Activated CD8-positive, alpha-beta T cell treated with anti-CD3 and anti-CD28 coated beads, Interleukin-2, amount 10 ng/mL, durations not matched to agents 7 days and 5 days (primary cell): ENCODE measurements around the gene ZNF74. TPM values are rescaled to one million over a fixed set of nuclear protein-coding genes. Genes with fewer than 3 reads are reported as not detected.
"Not testable (repeated sequence)": the region's sequence is repeated elsewhere in the genome, so short reads cannot be mapped to it uniquely, and the experiment has no call there.

Experiments used
- ATAC-seq: fragments of 150-1000 bp; cut with Tn5 transposase; one replicate; pipeline ENCODE4 v1.10.0; 2021; ENCODE audit warnings: moderate library complexity
- CTCF ChIA-PET: fragments of 350-600 bp; sonication (Branson Sonifier 250); formaldehyde crosslinking; loops from one replicate; lab custom pipeline; 2021; ENCODE audit warnings: antibody characterized with exemption; lab: Charles Lee
- POLR2A ChIA-PET: fragments of 350-600 bp; sonication (Branson Sonifier 250); formaldehyde crosslinking; loops from one replicate; lab custom pipeline; 2021; ENCODE audit warnings: antibody characterized with exemption; lab: Charles Lee
- DNase-seq: peaks from one replicate; pipeline ENCODE4 v3.0.0-alpha.2; 2020
- H3K27ac Mint-ChIP-seq: one replicate; pipeline ENCODE4 v1.8.0; 2021; ENCODE audit warnings: mild to moderate bottlenecking, mixed read lengths
- H3K27me3 Mint-ChIP-seq: one replicate; pipeline ENCODE4 v1.8.0; 2021; ENCODE audit warnings: low read depth, mixed read lengths
- H3K36me3 Mint-ChIP-seq: one replicate; pipeline ENCODE4 v1.8.0; 2021; ENCODE audit warnings: low read depth, mixed read lengths
- H3K4me1 Mint-ChIP-seq: one replicate; pipeline ENCODE4 v1.8.0; 2021; ENCODE audit warnings: low read depth, mixed read lengths
- H3K4me3 Mint-ChIP-seq: one replicate; pipeline ENCODE4 v1.8.0; 2021; ENCODE audit warnings: mild to moderate bottlenecking, mixed read lengths
- H3K9me3 Mint-ChIP-seq: one replicate; pipeline ENCODE4 v1.8.0; 2022; ENCODE audit warnings: mixed read lengths; ENCODE audit not compliant: insufficient read depth
- total RNA-seq, 2 experiments: library from RNA; stranded (reverse); gene quantifications; one replicate each; pipeline ENCODE4 v1.2.3, GENCODE V29; 2021

ZNF74 gene
- total RNA-seq, 2 experiments from 2014 or later, result 9.2 to 12.6 TPM

DNA sequence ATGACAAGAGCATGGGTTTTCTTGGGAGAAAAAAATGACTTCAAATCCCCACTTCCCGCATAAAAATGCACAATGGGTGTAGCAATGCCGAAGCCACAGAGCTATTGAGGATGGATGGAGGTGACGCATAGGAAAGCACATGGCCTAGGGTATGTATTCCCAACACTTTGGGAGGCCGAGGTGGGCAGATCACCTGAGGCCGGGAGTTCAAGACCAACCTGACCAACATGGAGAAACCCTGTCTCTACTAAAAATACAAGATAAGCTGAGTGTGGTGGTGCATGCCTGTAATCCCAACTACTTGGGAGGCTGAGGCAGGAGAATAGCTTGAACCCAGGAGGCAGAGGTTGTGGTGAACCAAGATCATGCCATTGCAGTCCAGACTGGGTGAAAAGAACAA lies 15.3 kb upstream of the ZNF74 start:
- H3K4me1 Mint-ChIP-seq, CTCF ChIA-PET, H3K36me3 Mint-ChIP-seq, H3K4me3 Mint-ChIP-seq, H3K27ac Mint-ChIP-seq, H3K27me3 Mint-ChIP-seq, POLR2A ChIA-PET, DNase-seq, H3K9me3 Mint-ChIP-seq, ATAC-seq: not testable (repeated sequence)

DNA sequence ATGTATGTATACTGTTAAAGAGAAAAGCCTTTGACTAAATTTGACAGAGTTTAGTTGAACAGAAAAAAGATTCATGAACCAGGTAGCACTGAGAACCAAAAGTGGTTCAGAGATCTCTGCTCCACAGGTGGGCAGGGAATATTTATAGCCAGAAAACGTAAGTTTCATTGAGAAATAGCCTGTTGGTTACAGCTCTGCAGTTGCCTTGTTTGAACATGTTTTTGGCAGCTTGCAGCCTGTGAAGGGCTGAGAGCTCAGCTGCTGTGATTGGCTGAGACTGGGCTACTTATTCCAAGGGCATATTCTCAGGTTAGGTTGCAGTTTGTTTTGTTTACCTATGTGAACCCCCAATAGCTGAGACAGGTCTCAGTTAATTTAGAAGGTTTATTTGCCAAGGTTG lies 13.5 kb upstream of the ZNF74 start:
- no peak overlapping the region for H3K27ac Mint-ChIP-seq
- POLR2A ChIA-PET, result no interaction called here

DNA sequence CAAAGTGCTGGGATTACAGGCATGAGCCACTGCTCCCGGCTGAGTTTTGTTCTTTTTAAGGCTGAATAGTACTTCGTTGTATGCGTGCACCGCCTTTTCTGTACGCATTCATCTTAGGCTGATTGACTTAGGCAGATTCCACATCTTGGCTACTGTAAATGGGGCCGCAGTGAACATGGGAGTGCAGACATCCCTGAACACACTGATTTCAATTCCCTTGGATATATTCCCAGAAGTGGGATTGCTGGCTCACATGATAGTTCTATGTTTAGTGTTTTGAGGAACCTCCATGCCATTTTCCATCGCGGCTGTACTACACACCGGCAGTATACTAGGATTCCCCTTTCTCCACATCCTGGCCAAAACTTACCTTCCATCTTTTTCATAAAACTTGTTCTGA lies 10.4 kb upstream of the ZNF74 start:
- Mint-ChIP-seq H3K4me1 (no peaks in the 10 kb centered on the region), H3K36me3 (no peaks in the 10 kb centered on the region), H3K9me3 (no peaks in the 10 kb centered on the region), H3K27me3 (peaks cover 16% of the 10 kb centered on the region), H3K27ac (no peak overlapping the region), H3K4me3 (no peak overlapping the region)
- POLR2A ChIA-PET, result no interaction called here
- CTCF ChIA-PET, result no interaction called here
- ATAC-seq (no peak), DNase-seq (no peak)

More for the DNA sequence above, 13.5 kb upstream of the ZNF74 start:
- CTCF ChIA-PET, result no interaction called here
- Mint-ChIP-seq H3K9me3 (no peaks in the 10 kb centered on the region), H3K36me3 (no peaks in the 10 kb centered on the region), H3K4me3 (no peak overlapping the region), H3K27me3 (peaks cover 10% of the 10 kb centered on the region), H3K4me1 (no peaks in the 10 kb centered on the region)
- ATAC-seq (no peak), DNase-seq (no peak)

DNA sequence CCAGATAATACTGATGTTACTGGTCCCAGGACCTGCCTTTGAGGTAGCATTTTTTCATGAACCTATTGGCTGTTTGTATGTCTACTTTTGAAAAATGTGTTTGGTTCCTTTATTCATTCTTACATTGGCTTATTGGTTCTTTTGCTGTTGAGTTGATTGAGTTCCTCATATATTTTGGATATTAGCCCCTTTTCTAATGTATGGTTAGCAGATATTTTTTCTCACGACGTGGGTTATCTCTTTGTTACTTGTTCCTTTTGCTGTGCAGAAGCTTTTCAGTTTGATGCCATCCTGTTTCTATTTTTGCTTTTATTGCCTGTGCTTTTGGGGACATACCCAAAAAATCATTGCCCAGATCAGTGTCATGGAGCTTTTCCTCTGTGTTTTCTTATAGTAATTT lies 9.8 kb upstream of the ZNF74 start:
- POLR2A ChIA-PET, result no interaction called here
- Mint-ChIP-seq H3K27me3 (peaks cover 16% of the 10 kb centered on the region), H3K9me3 (no peaks in the 10 kb centered on the region), H3K36me3 (no peaks in the 10 kb centered on the region), H3K27ac (no peak overlapping the region), H3K4me3 (no peak overlapping the region), H3K4me1 (no peaks in the 10 kb centered on the region)
- DNase-seq (no peak), ATAC-seq (no peak)
- CTCF ChIA-PET, result no interaction called here

DNA sequence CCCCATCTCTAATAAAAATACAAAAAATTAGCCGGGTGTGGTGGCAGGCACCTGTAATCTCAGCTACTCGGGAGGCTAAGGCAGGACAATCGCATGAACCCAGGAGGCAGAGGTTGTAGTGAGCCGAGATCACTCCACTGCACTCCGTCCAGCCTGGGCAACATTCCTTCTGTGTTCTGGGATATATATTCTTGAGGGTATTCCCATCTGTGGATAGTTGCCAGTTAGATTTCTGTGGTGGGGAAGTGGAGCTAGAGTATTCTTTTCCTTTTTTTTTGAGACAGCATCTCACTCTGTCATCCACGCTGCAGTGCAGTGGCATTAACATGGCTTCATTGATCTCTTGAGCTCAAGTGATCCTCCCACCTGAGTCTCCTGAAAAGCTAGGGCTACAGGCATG lies 9.1 kb upstream of the ZNF74 start:
- no peak for ATAC-seq
- no peak overlapping the region for H3K27ac Mint-ChIP-seq
- H3K4me1 Mint-ChIP-seq, result no peaks in the 10 kb centered on the region
- no peaks in the 10 kb centered on the region for H3K9me3 Mint-ChIP-seq
- H3K4me3 Mint-ChIP-seq, result no peak overlapping the region
- peaks cover 16% of the 10 kb centered on the region for H3K27me3 Mint-ChIP-seq
- DNase-seq, result no peak
- H3K36me3 Mint-ChIP-seq, result no peaks in the 10 kb centered on the region
- POLR2A ChIA-PET, result no interaction called here
- CTCF ChIA-PET, result no interaction called here

DNA sequence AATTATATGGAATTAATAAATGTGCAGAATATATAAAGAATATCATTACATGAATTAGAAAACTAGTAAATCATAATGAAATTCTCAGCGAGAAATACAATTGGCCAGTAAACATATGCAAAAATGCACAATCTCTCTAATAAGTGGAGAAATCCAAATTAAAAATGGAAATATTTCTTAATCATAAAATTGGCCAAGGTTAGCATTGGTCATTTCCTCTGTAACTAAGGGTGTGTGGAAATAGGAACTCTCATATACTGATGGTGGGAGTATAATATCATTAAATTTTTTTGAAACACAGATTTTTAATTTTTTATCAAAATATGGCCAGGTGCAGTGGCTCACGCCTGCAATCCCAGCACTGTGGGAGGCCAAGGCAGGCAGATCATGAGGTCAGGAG lies 7.6 kb upstream of the ZNF74 start:
- ATAC-seq (no peak), DNase-seq (no peak)
- Mint-ChIP-seq H3K27me3 (peaks cover 12% of the 10 kb centered on the region), H3K4me1 (no peaks in the 10 kb centered on the region), H3K4me3 (no peak overlapping the region), H3K9me3 (no peaks in the 10 kb centered on the region), H3K27ac (no peak overlapping the region), H3K36me3 (no peaks in the 10 kb centered on the region)
- ChIA-PET CTCF (no interaction called here), POLR2A (no interaction called here)

DNA sequence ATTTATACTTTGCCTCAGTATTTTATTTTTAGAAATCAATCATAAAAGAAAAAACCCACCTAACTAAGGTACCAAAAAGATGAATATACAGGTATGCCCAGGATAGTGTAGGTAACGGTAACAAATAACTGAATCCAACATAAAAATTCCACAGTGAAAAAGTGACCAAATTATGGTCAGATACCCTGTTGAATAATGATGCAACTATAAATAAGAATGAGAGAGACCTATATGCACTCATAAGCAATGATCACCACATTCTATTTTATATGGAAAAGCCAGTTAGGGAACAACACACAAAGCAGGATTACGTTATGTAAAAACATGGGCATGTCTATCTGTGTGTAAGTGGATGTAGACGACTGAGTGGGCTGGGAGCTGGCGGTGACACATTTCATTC lies 7.0 kb upstream of the ZNF74 start:
- CTCF ChIA-PET, result no interaction called here
- POLR2A ChIA-PET, result no interaction called here
- H3K9me3 Mint-ChIP-seq, result no peaks in the 10 kb centered on the region
- no peaks in the 10 kb centered on the region for H3K4me1 Mint-ChIP-seq
- H3K4me3 Mint-ChIP-seq, result no peak overlapping the region
- no peaks in the 10 kb centered on the region for H3K36me3 Mint-ChIP-seq
- peaks cover 12% of the 10 kb centered on the region for H3K27me3 Mint-ChIP-seq
- no peak overlapping the region for H3K27ac Mint-ChIP-seq
- DNase-seq (no peak), ATAC-seq (no peak)

DNA sequence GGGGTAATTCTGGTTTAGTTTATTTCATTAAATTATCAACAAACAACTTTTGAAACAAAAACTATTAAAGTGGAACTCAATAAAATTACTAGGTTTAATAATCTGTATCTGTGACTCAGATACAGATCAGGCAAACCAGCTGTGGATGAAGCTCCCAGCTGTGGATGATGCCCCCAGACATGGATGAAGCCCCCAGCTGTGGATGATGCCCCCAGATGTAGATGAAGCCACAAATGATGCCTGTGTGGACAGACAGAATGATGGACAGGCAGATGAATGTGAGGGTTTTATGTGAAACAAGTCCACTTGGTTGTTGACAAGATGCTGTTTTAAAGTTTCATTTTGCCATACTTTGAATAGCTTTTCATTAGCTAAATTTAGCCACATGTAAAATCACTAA lies 5.8 kb upstream of the ZNF74 start:
- H3K27ac Mint-ChIP-seq, result no peak overlapping the region
- ATAC-seq, result no peak
- no peaks in the 10 kb centered on the region for H3K36me3 Mint-ChIP-seq
- no peaks in the 10 kb centered on the region for H3K9me3 Mint-ChIP-seq
- no peak overlapping the region for H3K4me3 Mint-ChIP-seq
- DNase-seq, result no peak
- no peaks in the 10 kb centered on the region for H3K4me1 Mint-ChIP-seq
- ChIA-PET CTCF (interaction anchor here (0.8 kb wide), 1 partner anchor 396 kb away, joined by 3 read pairs; no protein-coding TSS in a partner anchor), POLR2A (no interaction called here)
- H3K27me3 Mint-ChIP-seq, result peaks cover 12% of the 10 kb centered on the region

DNA sequence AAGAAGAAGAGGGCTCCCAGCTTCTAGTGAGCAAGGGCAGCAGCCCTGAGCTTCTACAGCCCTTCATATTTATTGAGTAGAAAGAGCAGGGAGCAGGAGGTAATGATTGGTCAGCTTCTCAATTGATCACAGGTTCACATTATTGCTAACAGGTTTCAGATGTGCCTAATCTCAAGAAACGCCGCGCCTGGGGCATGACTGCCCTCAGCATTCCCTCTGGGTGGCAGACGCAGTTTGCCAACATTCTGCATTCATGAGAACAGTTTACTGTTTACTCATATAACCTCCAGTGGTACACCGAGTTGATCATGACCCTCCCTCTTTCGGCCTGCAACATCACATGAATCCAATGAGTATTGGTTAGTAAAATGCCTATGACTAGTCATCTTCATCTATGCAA lies 4.7 kb upstream of the ZNF74 start:
- DNase-seq, result no peak
- no peak overlapping the region for H3K27ac Mint-ChIP-seq
- H3K36me3 Mint-ChIP-seq, result no peaks in the 10 kb centered on the region
- H3K4me3 Mint-ChIP-seq, result no peak overlapping the region
- H3K4me1 Mint-ChIP-seq, result peaks cover 7% of the 10 kb centered on the region
- H3K27me3 Mint-ChIP-seq, result peaks cover 10% of the 10 kb centered on the region
- H3K9me3 Mint-ChIP-seq, result no peaks in the 10 kb centered on the region
- CTCF ChIA-PET, result interaction anchor here (0.8 kb wide), 1 partner anchor 395 kb away, joined by 3 read pairs; no protein-coding TSS in a partner anchor
- no peak for ATAC-seq
- POLR2A ChIA-PET, result no interaction called here

DNA sequence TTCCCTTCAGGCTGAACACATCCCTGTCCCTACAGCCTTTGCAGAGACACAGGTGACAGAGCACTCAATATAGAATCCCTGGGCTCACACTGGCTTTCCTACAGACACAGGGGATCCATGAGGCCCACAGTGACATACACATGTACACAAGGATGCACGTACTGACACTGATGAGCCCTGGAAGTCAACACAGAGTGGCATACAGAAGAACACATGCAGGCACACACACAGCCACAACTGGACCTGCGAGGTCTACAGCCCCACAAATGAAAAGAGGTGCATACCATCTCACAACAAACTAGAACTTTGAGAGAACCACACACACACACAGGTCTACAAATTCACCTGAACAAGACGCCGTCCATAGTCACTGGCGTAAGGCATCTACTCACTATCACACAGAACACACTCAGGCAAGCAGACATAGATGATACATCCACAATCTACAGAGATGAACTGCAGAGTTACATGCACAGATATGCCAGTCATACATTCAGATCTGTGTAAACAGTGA lies 3.5 kb upstream of the ZNF74 start:
- POLR2A ChIA-PET, result no interaction called here
- Mint-ChIP-seq H3K9me3 (no peaks in the 10 kb centered on the region), H3K4me3 (no peak overlapping the region), H3K4me1 (peaks cover 16% of the 10 kb centered on the region), H3K27me3 (peaks cover 7% of the 10 kb centered on the region), H3K27ac (peak overlapping the region; percentile 16), H3K36me3 (peaks cover 2% of the 10 kb centered on the region)
- DNase-seq (no peak), ATAC-seq (no peak)
- CTCF ChIA-PET, result no interaction called here

DNA sequence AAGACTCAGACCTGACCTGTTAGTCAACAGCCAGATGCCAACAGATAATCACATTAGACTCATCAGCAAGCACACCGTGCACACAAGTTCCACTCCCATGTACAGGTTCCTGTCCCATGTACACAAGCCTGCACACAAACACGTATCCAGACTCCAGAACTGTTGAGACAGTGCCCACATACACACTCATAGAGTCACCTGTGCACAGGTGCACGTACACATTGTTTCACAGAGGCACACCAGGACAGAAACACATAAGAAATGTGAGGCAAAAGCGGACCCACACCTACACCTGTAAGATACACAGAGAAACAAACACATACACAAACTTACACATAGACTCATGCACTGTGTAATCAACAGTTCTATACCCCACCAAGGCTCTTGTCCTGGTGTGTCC lies 2.7 kb upstream of the ZNF74 start:
- H3K4me1 Mint-ChIP-seq, result peaks cover 18% of the 10 kb centered on the region

DNA sequence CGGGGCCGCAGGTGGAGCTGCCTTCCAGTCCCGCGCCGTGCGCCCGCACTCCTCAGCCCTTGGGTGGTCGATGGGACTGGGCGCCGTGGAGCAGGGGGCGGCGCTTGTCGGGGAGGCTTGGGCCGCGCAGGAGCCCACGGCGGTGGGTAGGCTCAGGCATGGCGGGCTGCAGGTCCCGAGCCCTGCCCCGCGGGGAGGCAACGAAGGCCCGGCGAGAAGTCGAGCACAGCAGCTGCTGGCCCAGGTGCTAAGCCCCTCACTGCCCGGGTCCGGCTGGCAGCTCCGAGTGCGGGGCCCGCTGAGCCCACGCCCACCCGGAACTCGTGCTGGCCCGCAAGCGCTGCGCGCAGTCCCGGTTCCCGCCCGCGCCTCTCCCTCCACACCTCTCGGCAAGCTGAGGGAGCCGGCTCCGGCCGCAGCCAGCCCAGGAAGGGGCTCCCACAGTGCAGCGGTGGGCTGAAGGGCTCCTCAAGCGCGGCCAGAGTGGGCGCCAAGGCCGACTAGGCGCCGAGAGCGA lies 1.5 kb upstream of the ZNF74 start:
- POLR2A ChIA-PET, result interaction anchor here (1.1 kb wide), 1 partner anchor 73 kb away, joined by 4 read pairs; the partner anchor contains the start of gene DGCR6L
- peaks cover 18% of the 10 kb centered on the region for H3K4me1 Mint-ChIP-seq
- CTCF ChIA-PET, result interaction anchor here (1.1 kb wide), 1 partner anchor 171 kb away, joined by 3 read pairs; no protein-coding TSS in a partner anchor
- ATAC-seq, H3K9me3 Mint-ChIP-seq, DNase-seq, H3K27ac Mint-ChIP-seq, H3K4me3 Mint-ChIP-seq, H3K36me3 Mint-ChIP-seq, H3K27me3 Mint-ChIP-seq: not testable (repeated sequence)

More for the DNA sequence above, 2.7 kb upstream of the ZNF74 start:
- POLR2A ChIA-PET, result no interaction called here
- no peak overlapping the region for H3K27ac Mint-ChIP-seq
- H3K9me3 Mint-ChIP-seq, result no peaks in the 10 kb centered on the region
- peaks cover 7% of the 10 kb centered on the region for H3K27me3 Mint-ChIP-seq
- peaks cover 4% of the 10 kb centered on the region for H3K36me3 Mint-ChIP-seq
- CTCF ChIA-PET, result no interaction called here
- DNase-seq (no peak), ATAC-seq (no peak)
- H3K4me3 Mint-ChIP-seq, result no peak overlapping the region
